ENCODE data around the gene RANBP10.

Gene RANBP10

DNA sequence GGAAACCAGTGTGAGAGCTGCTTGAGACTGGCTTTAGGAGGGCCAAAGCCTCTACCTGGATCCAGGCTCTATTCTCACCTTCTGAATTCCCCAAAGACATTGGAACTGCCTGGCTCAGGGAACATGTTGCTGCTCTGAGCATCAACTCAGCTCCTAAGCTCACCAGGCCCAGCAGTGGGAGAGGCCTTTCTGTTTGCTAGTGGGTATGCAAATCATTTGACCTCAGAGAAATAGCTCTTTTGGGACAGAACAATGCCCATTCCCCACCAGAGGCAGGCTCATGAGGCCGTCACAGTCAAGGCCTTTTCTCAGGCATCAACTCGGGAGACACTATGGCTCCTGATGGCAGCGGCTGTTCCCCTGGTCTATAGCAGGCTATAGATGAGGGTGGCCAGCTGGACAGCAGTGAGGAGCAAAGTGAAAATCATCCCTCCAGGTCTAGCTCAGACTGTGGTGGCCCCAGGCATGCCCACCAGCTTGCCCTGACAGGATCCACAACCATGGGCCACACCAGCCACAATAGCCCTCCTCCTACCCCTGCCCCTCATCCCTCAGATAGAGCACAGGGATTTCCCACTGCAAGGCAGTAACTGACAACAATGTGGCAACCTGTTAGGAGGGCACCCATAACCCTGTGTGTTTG, 56.8 kb downstream of the RANBP10 start:
- TF ChIP-seq, protein P1, sequence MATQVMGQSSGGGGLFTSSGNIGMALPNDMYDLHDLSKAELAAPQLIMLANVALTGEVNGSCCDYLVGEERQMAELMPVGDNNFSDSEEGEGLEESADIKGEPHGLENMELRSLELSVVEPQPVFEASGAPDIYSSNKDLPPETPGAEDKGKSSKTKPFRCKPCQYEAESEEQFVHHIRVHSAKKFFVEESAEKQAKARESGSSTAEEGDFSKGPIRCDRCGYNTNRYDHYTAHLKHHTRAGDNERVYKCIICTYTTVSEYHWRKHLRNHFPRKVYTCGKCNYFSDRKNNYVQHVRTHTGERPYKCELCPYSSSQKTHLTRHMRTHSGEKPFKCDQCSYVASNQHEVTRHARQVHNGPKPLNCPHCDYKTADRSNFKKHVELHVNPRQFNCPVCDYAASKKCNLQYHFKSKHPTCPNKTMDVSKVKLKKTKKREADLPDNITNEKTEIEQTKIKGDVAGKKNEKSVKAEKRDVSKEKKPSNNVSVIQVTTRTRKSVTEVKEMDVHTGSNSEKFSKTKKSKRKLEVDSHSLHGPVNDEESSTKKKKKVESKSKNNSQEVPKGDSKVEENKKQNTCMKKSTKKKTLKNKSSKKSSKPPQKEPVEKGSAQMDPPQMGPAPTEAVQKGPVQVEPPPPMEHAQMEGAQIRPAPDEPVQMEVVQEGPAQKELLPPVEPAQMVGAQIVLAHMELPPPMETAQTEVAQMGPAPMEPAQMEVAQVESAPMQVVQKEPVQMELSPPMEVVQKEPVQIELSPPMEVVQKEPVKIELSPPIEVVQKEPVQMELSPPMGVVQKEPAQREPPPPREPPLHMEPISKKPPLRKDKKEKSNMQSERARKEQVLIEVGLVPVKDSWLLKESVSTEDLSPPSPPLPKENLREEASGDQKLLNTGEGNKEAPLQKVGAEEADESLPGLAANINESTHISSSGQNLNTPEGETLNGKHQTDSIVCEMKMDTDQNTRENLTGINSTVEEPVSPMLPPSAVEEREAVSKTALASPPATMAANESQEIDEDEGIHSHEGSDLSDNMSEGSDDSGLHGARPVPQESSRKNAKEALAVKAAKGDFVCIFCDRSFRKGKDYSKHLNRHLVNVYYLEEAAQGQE (IDR thresholded peaks at IDR 0.05; ENCODE audit: insufficient replicate concordance, low read depth) = no peak
- TF ChIP-seq SPI1 (IDR thresholded peaks at IDR 0.05; ENCODE audit: borderline replicate concordance, low read depth) = no peak
- no peak for TF ChIP-seq POLR2AphosphoS5 (IDR thresholded peaks at IDR 0.05; ENCODE audit: low read depth)
- TF ChIP-seq, protein P2, sequence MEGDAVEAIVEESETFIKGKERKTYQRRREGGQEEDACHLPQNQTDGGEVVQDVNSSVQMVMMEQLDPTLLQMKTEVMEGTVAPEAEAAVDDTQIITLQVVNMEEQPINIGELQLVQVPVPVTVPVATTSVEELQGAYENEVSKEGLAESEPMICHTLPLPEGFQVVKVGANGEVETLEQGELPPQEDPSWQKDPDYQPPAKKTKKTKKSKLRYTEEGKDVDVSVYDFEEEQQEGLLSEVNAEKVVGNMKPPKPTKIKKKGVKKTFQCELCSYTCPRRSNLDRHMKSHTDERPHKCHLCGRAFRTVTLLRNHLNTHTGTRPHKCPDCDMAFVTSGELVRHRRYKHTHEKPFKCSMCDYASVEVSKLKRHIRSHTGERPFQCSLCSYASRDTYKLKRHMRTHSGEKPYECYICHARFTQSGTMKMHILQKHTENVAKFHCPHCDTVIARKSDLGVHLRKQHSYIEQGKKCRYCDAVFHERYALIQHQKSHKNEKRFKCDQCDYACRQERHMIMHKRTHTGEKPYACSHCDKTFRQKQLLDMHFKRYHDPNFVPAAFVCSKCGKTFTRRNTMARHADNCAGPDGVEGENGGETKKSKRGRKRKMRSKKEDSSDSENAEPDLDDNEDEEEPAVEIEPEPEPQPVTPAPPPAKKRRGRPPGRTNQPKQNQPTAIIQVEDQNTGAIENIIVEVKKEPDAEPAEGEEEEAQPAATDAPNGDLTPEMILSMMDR (IDR thresholded peaks at IDR 0.05; ENCODE audit: insufficient read depth, low read length) = no peak
- TF ChIP-seq GABPA (IDR thresholded peaks at IDR 0.05; ENCODE audit: low read depth) = no peak
- no peak overlapping the region for H3K4me3 ChIP-seq (replicated peaks; ENCODE audit: insufficient read depth, low read length)
- no peak overlapping the region for H3K27ac ChIP-seq (replicated peaks)
- no peaks in the 10 kb centered on the region for H3K27me3 ChIP-seq (ENCODE audit: insufficient read depth, poor library complexity, severe bottlenecking)
- no peak for DNase-seq (ENCODE audit: low read depth in 1 of 2, low spot score in 1 of 2)

GRCh38 chr16:67748834-67749233, 57.5 kb downstream of the RANBP10 start:
- no peak for DNase-seq (ENCODE audit: low read depth in 1 of 2, low spot score in 1 of 2)
- Histone ChIP-seq H3K27me3 (ENCODE audit: insufficient read depth, poor library complexity, severe bottlenecking) (no peaks in the 10 kb centered on the region), H3K4me3 (replicated peaks; ENCODE audit: insufficient read depth, low read length) (no peak overlapping the region), H3K27ac (replicated peaks) (no peak overlapping the region)
- TF ChIP-seq, protein P1 (IDR thresholded peaks at IDR 0.05; ENCODE audit: insufficient replicate concordance, low read depth) = no peak
- TF ChIP-seq GABPA (IDR thresholded peaks at IDR 0.05; ENCODE audit: low read depth) = no peak
- TF ChIP-seq, protein P2 (IDR thresholded peaks at IDR 0.05; ENCODE audit: insufficient read depth, low read length) = no peak
- TF ChIP-seq POLR2AphosphoS5 (IDR thresholded peaks at IDR 0.05; ENCODE audit: low read depth) = no peak
- TF ChIP-seq SPI1 (IDR thresholded peaks at IDR 0.05; ENCODE audit: borderline replicate concordance, low read depth) = no peak

DNA sequence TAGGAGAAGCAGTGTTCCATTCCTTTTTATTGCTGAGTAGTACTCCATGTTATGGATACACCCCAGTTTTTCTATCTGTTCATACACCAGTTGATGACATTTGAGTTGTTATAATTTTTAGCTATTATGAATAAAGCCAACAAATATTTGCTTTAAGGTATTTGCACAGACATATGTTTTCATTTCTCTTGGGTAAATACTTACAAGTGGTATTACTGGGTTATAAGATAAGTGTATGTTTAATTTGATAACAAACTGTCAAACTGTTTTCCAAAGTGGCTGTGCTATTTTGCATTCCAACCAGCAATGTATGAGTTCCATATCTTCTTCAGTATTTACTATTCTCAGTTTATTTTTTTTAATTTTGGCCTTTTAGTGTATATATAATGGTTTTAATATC, 59.5 kb downstream of the RANBP10 start:
- TF ChIP-seq, protein P1 (IDR thresholded peaks at IDR 0.05; ENCODE audit: insufficient replicate concordance, low read depth) = no peak
- TF ChIP-seq, protein P2 (IDR thresholded peaks at IDR 0.05; ENCODE audit: insufficient read depth, low read length) = no peak
- TF ChIP-seq GABPA (IDR thresholded peaks at IDR 0.05; ENCODE audit: low read depth) (no peak), POLR2AphosphoS5 (IDR thresholded peaks at IDR 0.05; ENCODE audit: low read depth) (no peak), SPI1 (IDR thresholded peaks at IDR 0.05; ENCODE audit: borderline replicate concordance, low read depth) (no peak)
- Histone ChIP-seq H3K4me3 (replicated peaks; ENCODE audit: insufficient read depth, low read length) (no peak overlapping the region), H3K27ac (replicated peaks) (no peak overlapping the region), H3K27me3 (ENCODE audit: insufficient read depth, poor library complexity, severe bottlenecking) (no peaks in the 10 kb centered on the region)
- no peak for DNase-seq (ENCODE audit: low read depth in 1 of 2, low spot score in 1 of 2)

Data from HL-60 (cell line).